ENCODE results near the gene ACAA1. TPM values are rescaled to one million over a fixed set of nuclear protein-coding genes. Genes with fewer than 3 reads are reported as not detected.
A peak's percentile ranks its signal among the peaks of the same experiment; 100 is the strongest.

ACAA1 gene
- total and polyA plus RNA-seq, 2 of the 4 experiments (the other 2 are of a cell fraction) = 30.8 to 62.4 TPM

DNA sequence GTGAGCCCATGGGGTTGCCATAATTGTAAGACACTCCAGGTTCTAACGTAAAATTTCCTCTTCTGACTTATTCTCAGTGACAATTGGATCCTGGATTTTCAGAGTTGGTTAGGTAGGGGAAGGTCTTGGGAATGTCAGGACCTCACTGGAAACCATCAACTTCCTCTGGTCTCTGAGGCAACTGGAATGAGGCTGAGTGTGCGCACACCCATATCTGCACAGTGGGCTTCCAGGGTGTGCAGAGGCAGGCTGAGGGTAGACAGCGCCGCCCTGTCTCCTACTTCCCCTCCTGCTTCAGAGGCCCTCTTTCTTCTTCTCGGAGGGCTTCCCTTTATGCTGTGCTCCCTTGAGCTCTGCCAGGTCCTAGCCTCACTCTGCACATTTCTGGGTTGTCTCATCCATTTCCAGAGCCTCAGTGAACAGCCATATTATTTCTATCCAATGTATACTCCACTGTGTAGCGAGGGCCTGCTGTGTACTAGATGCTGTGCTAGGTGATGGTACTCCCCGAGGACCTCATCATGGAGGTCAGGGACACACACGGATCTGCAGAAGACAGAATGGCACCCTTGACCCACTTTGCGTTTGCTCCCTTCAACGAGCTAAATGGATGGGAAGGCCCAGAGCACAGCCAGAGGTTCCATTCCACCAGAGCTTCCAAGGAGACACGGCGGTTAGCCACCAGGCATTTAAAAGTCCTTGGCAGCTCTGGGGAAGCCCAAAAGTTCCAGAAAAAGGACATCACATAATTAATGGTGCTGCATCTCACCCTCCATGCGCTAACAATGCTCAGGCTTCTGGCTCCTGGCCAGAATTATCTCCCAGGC lies 18.3 kb downstream of the ACAA1 start:
- no peak overlapping the region for H4K8ac ChIP-seq (ENCODE audit: low read depth in 2 of 2, low read length in 2 of 2)
- ChIA-PET CTCF (interaction anchor here (1.0 kb wide), 2 partner anchors 19 to 228 kb away, joined by 3 to 6 read pairs; partner anchors contain the start of genes ACAA1 and XYLB), POLR2A (ENCODE audit: unreplicated experiment) (no interaction called here)
- H4K5ac ChIP-seq (ENCODE audit: low read depth, low read length) = no peak overlapping the region
- H2AK9ac ChIP-seq (replicated peaks; ENCODE audit: low read depth, low read length, poor library complexity) = peak overlapping the region; percentile 50
- no peak overlapping the region for H2BK120ac ChIP-seq (ENCODE audit: low read depth, low read length)
- no peak overlapping the region for H3K14ac ChIP-seq (replicated peaks; ENCODE audit: low read depth, low read length)
- ATAC-seq (ENCODE audit: low read depth) (no peak), DNase-seq (no peak)
- WGBS, 2 experiments (ENCODE audit: extremely low coverage in 2 of 2, insufficient read length in 1 of 2) = 89% methylated on average over 7 of the region's 13 CpGs; no CpG with 5 or more reads in 1 of the 2 experiments
- no peak overlapping the region for H3K56ac ChIP-seq (ENCODE audit: extremely low read depth, insufficient read depth, low read length)
- H3K9me1 ChIP-seq (ENCODE audit: insufficient read depth, low read length) = 0 out of 2 replicates have a peak, but pooled peaks cover 3% of the 10 kb centered on the region
- in situ Hi-C loops (cut with MboI; ENCODE audit: low sequenced_read_pairs) (no loop called here), dilution Hi-C loops (cut with HindIII; ENCODE audit: low sequenced_read_pairs, unreplicated experiment) (no loop called here), intact Hi-C loops (cut with micrococcal nuclease) (loop anchor here (1.0 to 2.0 kb wide), 3 partner anchors 180 to 362 kb away; partner anchors contain the start of gene XYLB)
- no peak overlapping the region for H3K4me2 ChIP-seq (ENCODE audit: low read depth, low read length)
- H3K9me3 ChIP-seq (ENCODE audit: control insufficient read depth, insufficient read depth, low read length) = no peaks in the 10 kb centered on the region
- H3K79me1 ChIP-seq (ENCODE audit: low read depth in 1 of 2, low read length in 2 of 2) = no peaks in the 10 kb centered on the region
- H2BK20ac ChIP-seq (ENCODE audit: low read depth, low read length) = no peak overlapping the region
- no peak for TF ChIP-seq RFX5 (IDR thresholded peaks at IDR 0.05; ENCODE audit: low read depth, low read length)
- no peak for TF ChIP-seq MAZ (IDR thresholded peaks at IDR 0.05; ENCODE audit: borderline replicate concordance, low read depth, low read length)
- no peak for TF ChIP-seq RAD21 (IDR thresholded peaks at IDR 0.05; ENCODE audit: low read length)
- TF ChIP-seq BHLHE40 (IDR thresholded peaks at IDR 0.05; ENCODE audit: low read depth, low read length) = no peak
- TF ChIP-seq RCOR1 (IDR thresholded peaks at IDR 0.05; ENCODE audit: insufficient replicate concordance, low read length) = no peak
- TF ChIP-seq CHD1 (IDR thresholded peaks at IDR 0.05; ENCODE audit: low read depth, low read length) = no peak
- TF ChIP-seq NFE2L2 (IDR thresholded peaks at IDR 0.05; ENCODE audit: low read depth, low read length) = no peak
- no peak for TF ChIP-seq FOS (IDR thresholded peaks at IDR 0.05; ENCODE audit: low read depth, low read length)
- no peak for TF ChIP-seq POLR2A (IDR thresholded peaks at IDR 0.05; ENCODE audit: low read depth, low read length)
- no peak for TF ChIP-seq CEBPB (IDR thresholded peaks at IDR 0.05; ENCODE audit: low read depth, low read length)
- no peak for TF ChIP-seq SMC3 (IDR thresholded peaks at IDR 0.05; ENCODE audit: low read depth, low read length)
- no peak for TF ChIP-seq MXI1 (IDR thresholded peaks at IDR 0.05; ENCODE audit: borderline replicate concordance, low read depth, low read length)
- TF ChIP-seq, protein P1, sequence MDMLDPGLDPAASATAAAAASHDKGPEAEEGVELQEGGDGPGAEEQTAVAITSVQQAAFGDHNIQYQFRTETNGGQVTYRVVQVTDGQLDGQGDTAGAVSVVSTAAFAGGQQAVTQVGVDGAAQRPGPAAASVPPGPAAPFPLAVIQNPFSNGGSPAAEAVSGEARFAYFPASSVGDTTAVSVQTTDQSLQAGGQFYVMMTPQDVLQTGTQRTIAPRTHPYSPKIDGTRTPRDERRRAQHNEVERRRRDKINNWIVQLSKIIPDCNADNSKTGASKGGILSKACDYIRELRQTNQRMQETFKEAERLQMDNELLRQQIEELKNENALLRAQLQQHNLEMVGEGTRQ (IDR thresholded peaks at IDR 0.05; ENCODE audit: low read depth, low read length) = no peak
- TF ChIP-seq ELK1 (IDR thresholded peaks at IDR 0.05; ENCODE audit: borderline replicate concordance, low read depth, low read length) = no peak
- no peak for TF ChIP-seq CTCF (conservative IDR thresholded peaks at IDR 0.05; ENCODE audit: low read depth, low read length)
- H3K27me3 ChIP-seq (ENCODE audit: control insufficient read depth, insufficient read depth, low read length) = peaks cover 6% of the 10 kb centered on the region; the same call in 1 of the 2 replicates
- BruUV-seq (replicated peaks) = no TSS peak
- no peak overlapping the region for H4K91ac ChIP-seq (ENCODE audit: insufficient read depth, low read depth, low read length)
- H2AK5ac ChIP-seq (ENCODE audit: low read depth, low read length) = no peak overlapping the region
- no peak overlapping the region for H3K4me3 ChIP-seq (ENCODE audit: insufficient read depth, low read depth, low read length)
- no peak overlapping the region for H2BK5ac ChIP-seq (ENCODE audit: low read depth, low read length, poor library complexity, severe bottlenecking)
- H3K36me3 ChIP-seq (ENCODE audit: control insufficient read depth, insufficient read depth, low read length) = peaks cover 19% of the 10 kb centered on the region
- H3K18ac ChIP-seq (ENCODE audit: low read depth, low read length) = no peak overlapping the region
- H3K4ac ChIP-seq (ENCODE audit: low read depth, low read length) = no peak overlapping the region
- H2BK15ac ChIP-seq (ENCODE audit: low read depth, low read length) = no peak overlapping the region
- no peaks in the 10 kb centered on the region for H4K20me1 ChIP-seq (ENCODE audit: insufficient read depth, low read length)
- H2AFZ ChIP-seq (replicated peaks; ENCODE audit: low read length, poor library complexity) = peak overlapping the region; percentile 61
- H3K9ac ChIP-seq (ENCODE audit: low read depth, low read length) = no peak overlapping the region
- H3K27ac ChIP-seq (ENCODE audit: insufficient read depth, low read length) = no peak overlapping the region
- no peaks in the 10 kb centered on the region for H3K4me1 ChIP-seq (ENCODE audit: control insufficient read depth, insufficient read depth, low read length)
- no peak overlapping the region for H3K23ac ChIP-seq (ENCODE audit: low read depth, low read length)
